LoVo (cell line): ENCODE measurements around the gene LRRC40.
"Not testable (repeated sequence)": the region's sequence is repeated elsewhere in the genome, so short reads cannot be mapped to it uniquely, and the experiment has no call there.

ENCODE experiments used
- DNase-seq: peaks from one replicate; pipeline ENCODE4 v3.0.0-alpha.2; 2016; ENCODE audit warnings: low spot score

LRRC40 gene

GRCh38 chr1:70205434-70206118, at the start of gene LRRC40:
Gene LRRC40, minus strand, starts transcription at chr1:70205579. Its CDS starts 39 bp downstream, at chr1:70205540.
- peak; percentile 94 for DNase-seq

- no peak for DNase-seq
These were observed 43.4 kb upstream of the LRRC40 start for GRCh38 chr1:70248729-70249128.

- DNase-seq: no peak
These were observed 42.4 kb upstream of the LRRC40 start for GRCh38 chr1:70247768-70248167.

DNA sequence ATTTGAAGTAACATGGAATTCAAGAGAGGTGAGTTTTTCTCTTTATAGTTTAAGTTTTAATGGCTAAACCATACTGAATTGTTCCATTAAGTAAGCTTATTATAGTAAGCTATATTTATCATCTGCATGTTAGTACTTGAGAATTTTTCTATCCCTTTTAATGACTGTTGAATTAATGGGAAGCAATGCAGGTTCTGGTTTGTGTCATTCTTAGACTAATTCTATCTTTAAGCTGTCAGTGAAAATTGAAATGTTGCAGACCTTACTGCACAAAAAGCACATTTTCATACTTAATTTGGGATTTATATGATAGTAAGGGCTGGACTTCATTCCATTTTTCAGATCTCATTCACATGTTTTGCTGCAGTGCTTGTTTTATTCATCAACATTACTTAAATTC, 41.7 kb upstream of the LRRC40 start:
- DNase-seq: no peak

DNA sequence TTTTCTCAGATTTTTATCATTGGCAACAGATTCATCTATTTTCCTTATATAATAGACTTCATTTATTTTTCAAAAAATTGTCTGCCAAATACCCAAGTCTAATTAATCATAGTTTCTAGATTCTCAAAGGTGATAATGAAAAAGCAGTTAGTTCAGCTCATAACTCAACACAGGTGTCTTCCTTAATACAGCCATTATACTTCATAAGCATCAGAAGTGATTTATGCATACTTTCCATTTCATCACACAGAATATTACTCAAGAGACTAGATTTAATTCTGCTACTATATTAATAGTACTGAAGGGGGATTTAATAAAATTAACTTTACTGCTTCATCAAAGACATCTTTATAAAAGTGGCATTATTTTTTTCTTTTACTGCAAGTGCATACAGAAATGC, 34.6 kb upstream of the LRRC40 start:
- DNase-seq: no peak

DNA sequence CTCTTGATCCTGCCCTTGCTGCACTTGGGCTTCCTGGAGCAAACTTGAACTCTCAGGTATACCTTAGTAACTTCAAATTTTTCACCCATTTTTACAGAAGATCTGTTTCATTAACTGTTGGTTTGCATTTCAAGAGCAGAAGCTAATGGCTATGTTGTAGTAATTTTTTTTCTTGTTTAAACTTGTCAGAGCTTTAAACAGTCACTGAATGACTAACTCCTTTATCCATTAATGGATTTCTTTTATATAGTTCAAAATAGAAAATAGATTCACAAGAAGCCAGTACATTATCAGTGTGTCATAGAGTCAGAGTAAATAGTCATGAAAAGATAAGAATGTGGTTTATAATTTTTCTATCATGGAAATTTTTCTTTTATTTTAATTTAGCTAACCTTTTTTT, 29.4 kb upstream of the LRRC40 start:
- DNase-seq: no peak

GRCh38 chr1:70231475-70231874, 26.1 kb upstream of the LRRC40 start:
- no peak for DNase-seq

DNA sequence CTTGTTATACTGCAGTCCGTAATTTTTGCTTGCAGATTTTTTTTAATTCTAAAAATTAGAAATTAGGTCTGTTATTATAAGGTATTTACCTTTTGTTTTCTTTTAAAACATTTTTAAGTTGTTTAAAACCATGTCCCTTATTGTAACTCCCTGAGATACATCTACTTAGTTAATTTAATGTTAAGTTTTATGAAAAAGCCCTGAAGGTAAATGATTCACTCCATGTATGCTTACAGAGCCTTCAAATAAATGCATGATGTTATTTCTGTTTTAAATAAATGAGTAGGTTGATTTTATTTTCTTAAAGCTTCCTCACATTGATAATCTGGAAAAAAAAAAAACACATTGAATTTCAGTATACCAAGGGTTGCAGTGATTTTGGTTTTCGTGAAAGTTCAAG, 23.3 kb upstream of the LRRC40 start:
- no peak for DNase-seq

GRCh38 chr1:70227439-70227838, 22.1 kb upstream of the LRRC40 start:
- DNase-seq: no peak

GRCh38 chr1:70224954-70225353, 19.6 kb upstream of the LRRC40 start:
- no peak for DNase-seq

DNA sequence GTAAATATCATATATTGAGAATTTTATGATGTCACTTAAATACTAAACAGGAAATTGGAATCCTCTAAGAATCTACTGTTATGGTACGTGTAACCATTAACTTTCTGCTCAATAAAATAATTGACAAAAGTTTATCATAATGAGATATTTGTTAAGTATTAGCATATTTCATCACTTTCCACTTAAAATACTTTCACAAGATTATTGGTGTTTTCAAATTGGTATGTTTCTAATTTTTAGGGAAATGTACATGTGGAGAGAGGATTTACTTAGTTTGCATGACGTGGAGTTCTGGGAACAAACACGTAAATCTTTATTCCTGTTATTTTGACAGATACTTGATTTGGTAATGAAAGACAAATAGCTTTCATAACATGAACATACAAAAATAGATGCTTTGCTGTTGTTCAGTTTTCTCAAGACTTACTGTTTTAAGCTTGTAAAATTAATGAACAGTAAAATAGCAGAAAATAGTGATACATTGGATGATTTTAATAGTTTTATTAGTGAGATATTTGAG, 17.4 kb upstream of the LRRC40 start:
- DNase-seq: no peak

DNA sequence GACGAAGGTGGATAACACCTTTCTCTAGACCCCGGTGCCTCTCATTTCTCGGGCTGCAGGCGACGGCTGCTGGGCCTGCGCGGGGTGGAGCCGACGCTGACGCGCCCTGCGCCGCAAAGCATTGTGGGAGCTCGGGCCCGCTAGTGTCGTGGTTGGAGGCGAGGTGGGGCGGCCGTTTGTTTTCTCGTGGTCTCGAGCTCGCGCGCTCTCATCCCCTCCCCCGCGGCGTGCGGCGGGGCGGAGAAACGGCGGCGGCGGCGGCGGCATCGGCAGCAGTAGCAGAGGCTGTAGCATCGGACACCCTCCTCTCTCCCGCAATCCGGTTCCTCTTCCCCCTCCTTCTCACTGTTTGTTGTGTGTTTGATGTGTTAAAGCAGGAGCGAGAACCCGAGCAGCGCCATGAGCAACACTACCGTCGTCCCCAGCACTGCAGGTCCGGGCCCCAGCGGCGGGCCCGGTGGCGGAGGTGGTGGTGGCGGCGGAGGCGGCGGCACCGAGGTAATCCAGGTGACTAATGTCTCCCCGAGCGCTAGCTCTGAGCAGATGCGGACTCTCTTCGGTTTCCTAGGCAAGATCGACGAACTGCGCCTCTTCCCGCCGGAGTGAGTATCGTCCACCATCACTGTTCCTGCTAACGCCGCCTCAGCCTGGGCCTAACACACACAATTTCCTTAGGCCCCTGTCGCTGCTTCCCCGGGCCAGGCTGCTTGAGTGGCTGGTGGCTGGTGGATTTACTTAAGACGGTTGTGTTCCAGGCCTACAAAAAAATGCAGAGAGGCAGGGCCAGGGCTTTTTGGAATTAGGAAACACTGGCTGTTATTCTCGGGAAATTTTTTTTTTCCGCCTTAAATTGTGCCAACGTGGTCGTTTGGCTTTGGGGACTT, 16.1 kb upstream of the LRRC40 start, which contains the start of gene SRSF11:
TSS of gene SRSF11 (plus strand) at position 143 of the 884 bp plus-strand sequence. CDS start at position 400, 257 bp downstream.
- DNase-seq: peak; percentile 94

GRCh38 chr1:70220517-70221237, 15.3 kb upstream of the LRRC40 start:
- DNase-seq: no peak

DNA sequence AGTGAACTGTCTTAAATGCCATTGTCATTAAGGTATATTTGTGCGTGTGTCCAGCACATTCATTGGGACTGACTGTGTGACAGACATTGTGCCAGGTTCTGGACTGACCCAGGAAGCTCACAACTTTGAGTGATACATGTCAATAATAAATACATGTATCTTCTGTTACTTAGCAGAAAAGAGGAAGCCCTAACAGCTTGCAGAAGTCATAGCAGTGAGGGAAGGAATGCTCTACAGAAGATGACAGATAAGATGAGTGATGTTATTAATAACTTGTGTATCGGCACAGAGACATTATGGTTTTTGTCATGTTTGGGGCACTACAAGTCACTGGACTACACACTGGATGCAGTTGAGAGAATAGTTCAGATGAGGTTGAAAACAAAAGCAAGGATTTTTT, 14.6 kb upstream of the LRRC40 start:
- DNase-seq: no peak

- no peak for DNase-seq
These were observed 6.2 kb upstream of the LRRC40 start for GRCh38 chr1:70211541-70211940.

GRCh38 chr1:70210820-70211219, 5.4 kb upstream of the LRRC40 start:
- DNase-seq: no peak

DNA sequence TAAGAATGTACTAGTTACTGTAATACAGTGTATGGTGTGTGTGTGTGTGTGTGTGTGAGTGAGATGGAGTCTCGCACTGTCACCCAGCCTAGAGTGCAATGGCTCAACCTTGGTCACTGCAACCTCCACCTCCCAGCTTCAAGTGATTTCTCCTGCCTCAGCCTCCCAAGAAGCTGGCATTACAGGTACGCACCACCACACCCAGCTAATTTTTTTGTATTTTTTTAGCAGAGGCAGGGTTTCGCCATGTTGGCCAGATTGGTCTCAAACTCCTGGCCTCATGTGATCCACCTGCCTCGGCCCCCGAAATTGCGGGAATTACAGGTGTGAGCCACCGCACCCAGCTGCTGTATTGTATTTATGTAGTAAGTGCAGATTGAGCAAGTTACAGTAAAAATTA, 2.9 kb upstream of the LRRC40 start:
- DNase-seq: no peak

- DNase-seq: no peak
These were observed 2.1 kb upstream of the LRRC40 start for GRCh38 chr1:70207492-70207891.

GRCh38 chr1:70206833-70207232, 1.5 kb upstream of the LRRC40 start:
- not testable (repeated sequence) for DNase-seq

- DNase-seq: no peak
These were observed 327 bp downstream of the LRRC40 start for GRCh38 chr1:70205071-70205433.

DNA sequence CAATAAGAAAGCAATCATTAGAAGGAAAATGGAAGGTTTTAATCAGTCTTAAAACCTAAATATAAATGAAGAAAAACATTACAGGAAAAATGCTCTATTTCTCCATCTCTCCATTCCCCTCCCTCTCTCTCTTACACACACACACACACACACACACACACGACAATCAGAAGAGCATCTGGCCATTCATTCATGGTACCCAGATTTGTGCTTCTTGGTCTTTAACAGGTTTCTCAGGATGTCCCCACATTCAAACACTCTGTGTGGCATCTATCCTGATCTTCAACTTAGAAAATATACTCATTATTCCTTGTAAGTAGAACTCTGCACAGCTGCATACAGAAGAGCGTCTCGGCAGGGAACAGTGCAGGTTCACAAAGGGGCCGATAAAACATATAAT, 779 bp downstream of the LRRC40 start:
- DNase-seq: no peak

- no peak for DNase-seq
These were observed 1.2 kb downstream of the LRRC40 start for GRCh38 chr1:70204139-70204538.
